GM23338 (cell line): Measurements from ENCODE around the gene ARSB. TPM values are rescaled to one million over a fixed set of nuclear protein-coding genes. Genes with fewer than 3 reads are reported as not detected.

Source experiments
- ATAC-seq: fragments of 200-7000 bp; cut with Tn5 transposase; 3 replicates; pipeline ENCODE4 v1.9.1; 2020
- DNase-seq: peaks from one replicate; pipeline ENCODE4 v3.0.0-alpha.2; 2015; ENCODE audit warnings: low spot score
- H2AFZ ChIP-seq: fragments of 200-600 bp; sonication (generic); 2 replicates; pipeline ENCODE4 v1.8.0; 2016; ENCODE audit warnings: antibody characterized with exemption, mild to moderate bottlenecking, moderate library complexity
- H3F3A ChIP-seq: fragments of 200-600 bp; sonication (generic); replicated peaks from 2 replicates; pipeline ENCODE4 v1.8.0; 2017; ENCODE audit warnings: antibody characterized with exemption, mixed run types, low read depth
- H3K27ac ChIP-seq: fragments of 200-600 bp; sonication (generic); 2 replicates; pipeline ENCODE4 v1.6.1; 2016; ENCODE audit warnings: low read depth
- H3K27me3 ChIP-seq: fragments of 200-600 bp; sonication (generic); 2 replicates; pipeline ENCODE4 v1.8.0; 2016; ENCODE audit warnings: mild to moderate bottlenecking, mixed run types, moderate library complexity; ENCODE audit not compliant: insufficient read depth
- H3K36me3 ChIP-seq: fragments of 200-600 bp; sonication (generic); 2 replicates; pipeline ENCODE4 v1.8.0; 2016; ENCODE audit warnings: mild to moderate bottlenecking; ENCODE audit not compliant: insufficient read depth
- H3K4me1 ChIP-seq: fragments of 200-600 bp; sonication (generic); 2 replicates; pipeline ENCODE4 v1.8.0; 2016; ENCODE audit warnings: mild to moderate bottlenecking, moderate library complexity; ENCODE audit not compliant: insufficient read depth
- H3K4me2 ChIP-seq: fragments of 200-600 bp; sonication (generic); 2 replicates; pipeline ENCODE4 v1.7.1; 2017; ENCODE audit warnings: mixed run types
- H3K4me3 ChIP-seq: fragments of 200-600 bp; sonication (generic); 2 replicates; pipeline ENCODE4 v1.6.1; 2016; ENCODE audit warnings: mixed run types
- H3K79me2 ChIP-seq: fragments of 200-600 bp; sonication (generic); replicated peaks from 2 replicates; pipeline ENCODE4 v1.8.0; 2017; ENCODE audit warnings: mild to moderate bottlenecking; ENCODE audit not compliant: insufficient read depth
- H3K9me2 ChIP-seq: fragments of 200-600 bp; sonication (generic); 2 replicates; pipeline ENCODE4 v1.8.0; 2017; ENCODE audit not compliant: insufficient read depth
- H4K20me1 ChIP-seq: fragments of 200-600 bp; sonication (generic); replicated peaks from 2 replicates; pipeline ENCODE4 v1.8.0; 2017; ENCODE audit warnings: mild to moderate bottlenecking; ENCODE audit not compliant: insufficient read depth
- H3K27ac Mint-ChIP-seq: 2 replicates; pipeline ENCODE4 v1.8.0; 2020; ENCODE audit warnings: inconsistent platforms, mild to moderate bottlenecking, moderate library complexity, mixed read lengths
- H3K27me3 Mint-ChIP-seq: 3 replicates; pipeline ENCODE4 v1.8.0; 2022; ENCODE audit warnings: low read depth, mild to moderate bottlenecking, moderate library complexity, mixed read lengths, inconsistent platforms; ENCODE audit not compliant: insufficient read depth, poor library complexity
- H3K36me3 Mint-ChIP-seq: 3 replicates; pipeline ENCODE4 v1.8.0; 2021; ENCODE audit warnings: low read depth, mild to moderate bottlenecking, inconsistent platforms, moderate library complexity, mixed read lengths
- H3K4me1 Mint-ChIP-seq: 3 replicates; pipeline ENCODE4 v1.8.0; 2020; ENCODE audit warnings: mild to moderate bottlenecking, inconsistent platforms, mixed read lengths
- H3K4me3 Mint-ChIP-seq: 3 replicates; pipeline ENCODE4 v1.8.0; 2021; ENCODE audit warnings: moderate library complexity, mild to moderate bottlenecking, inconsistent platforms, mixed read lengths
- H3K9me3 Mint-ChIP-seq: 3 replicates; pipeline ENCODE4 v1.8.0; 2020; ENCODE audit warnings: moderate library complexity, mild to moderate bottlenecking, inconsistent platforms, mixed read lengths
- EZH2 ChIP-seq: fragments of 200-600 bp; sonication (generic); IDR thresholded peaks from one replicate; pipeline ENCODE4 v1.8.0; 2017; ENCODE audit warnings: antibody characterized with exemption, mild to moderate bottlenecking, low read depth; ENCODE audit not compliant: unreplicated experiment
- JUNB ChIP-seq: IDR thresholded peaks from one replicate; pipeline ENCODE4 v1.6.1; 2016; ENCODE audit warnings: antibody characterized with exemption; ENCODE audit not compliant: unreplicated experiment
- POLR2AphosphoS5 ChIP-seq: IDR thresholded peaks from 2 replicates; pipeline ENCODE4 v1.6.1; 2016; ENCODE audit warnings: antibody characterized with exemption, low read depth
- ZNF114 ChIP-seq: fragments of 250-450 bp; sonication (Bioruptor Pico); IDR thresholded peaks from 2 replicates; pipeline ENCODE4 v1.5.0; 2020; ENCODE audit warnings: mild to moderate bottlenecking, moderate library complexity
- polyA plus RNA-seq: library from polyadenylated mRNA; unstranded; fragments of >200 nt; fragmentation: Nextera tagmentation; extraction: Ambion mirVana; gene quantifications from 2 replicates; pipeline ENCODE4 v1.2.1, GENCODE V29; 2016
- total RNA-seq: library from RNA; depleted of rRNA; stranded (reverse); fragments of >200 nt; shearing (Covaris generic); gene quantifications from 2 replicates; pipeline ENCODE4 v1.2.3, GENCODE V29; 2014
- TF ChIP-seq, protein P1 (sequence below), 2 experiments: fragments of 200-600 bp in 1 of 2; sonication (generic) in 1 of 2; conservative IDR thresholded peaks; 2 replicates each; pipeline versions ENCODE4 v1.5.1 to v1.6.1; 2016 to 2017; ENCODE audit warnings: antibody characterized with exemption in 2 of 2, low read depth in 2 of 2, mild to moderate bottlenecking in 2 of 2, moderate library complexity in 1 of 2
- TF ChIP-seq, protein P2 (sequence below): fragments of 250-450 bp; sonication (Bioruptor Pico); IDR thresholded peaks from 2 replicates; pipeline ENCODE4 v1.5.0; 2020; ENCODE audit warnings: mild to moderate bottlenecking, moderate library complexity

The ARSB gene
- total and polyA plus RNA-seq, 2 experiments from 2014 or later = 7.4 to 24.6 TPM

DNA sequence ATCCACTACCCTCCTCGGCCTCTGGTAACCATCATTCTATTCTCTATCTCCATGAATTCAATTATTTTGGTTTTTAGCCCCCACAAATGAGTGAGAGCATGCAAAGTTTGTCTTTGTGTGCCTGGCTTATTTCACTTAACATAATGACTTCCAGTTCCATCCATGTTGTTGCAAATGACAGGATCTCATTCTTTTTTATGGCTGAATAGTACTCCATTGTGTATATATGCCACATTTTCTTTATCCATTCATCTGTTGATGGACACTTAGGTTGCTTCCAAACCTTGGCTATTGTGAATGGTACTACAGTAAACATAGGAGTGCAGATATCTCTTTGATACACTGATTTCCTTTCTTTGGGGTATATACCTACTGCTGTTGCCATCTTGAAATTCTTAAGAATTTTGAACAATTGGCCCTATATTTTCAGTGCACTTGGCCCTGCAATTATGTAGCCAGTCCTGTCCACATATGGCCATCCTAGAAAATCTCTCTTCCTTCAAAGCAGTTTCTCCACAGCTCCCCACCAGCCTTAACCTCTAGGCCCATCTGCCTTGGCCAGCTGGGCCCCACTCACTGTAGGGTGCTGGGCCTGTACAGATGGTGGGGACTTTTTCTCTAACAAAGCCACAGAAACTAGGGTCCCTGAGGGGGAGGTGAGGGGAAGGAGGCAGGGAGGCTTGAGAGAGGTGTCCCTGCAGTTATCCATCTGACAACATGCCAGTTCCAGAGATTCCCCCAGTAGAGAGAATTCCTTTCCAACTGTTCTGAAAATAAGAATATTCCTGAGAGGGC is 254.6 kb downstream of the ARSB start:
- H3K4me3 ChIP-seq = no peak overlapping the region
- TF ChIP-seq EZH2 = no peak
- TF ChIP-seq, protein P1, sequence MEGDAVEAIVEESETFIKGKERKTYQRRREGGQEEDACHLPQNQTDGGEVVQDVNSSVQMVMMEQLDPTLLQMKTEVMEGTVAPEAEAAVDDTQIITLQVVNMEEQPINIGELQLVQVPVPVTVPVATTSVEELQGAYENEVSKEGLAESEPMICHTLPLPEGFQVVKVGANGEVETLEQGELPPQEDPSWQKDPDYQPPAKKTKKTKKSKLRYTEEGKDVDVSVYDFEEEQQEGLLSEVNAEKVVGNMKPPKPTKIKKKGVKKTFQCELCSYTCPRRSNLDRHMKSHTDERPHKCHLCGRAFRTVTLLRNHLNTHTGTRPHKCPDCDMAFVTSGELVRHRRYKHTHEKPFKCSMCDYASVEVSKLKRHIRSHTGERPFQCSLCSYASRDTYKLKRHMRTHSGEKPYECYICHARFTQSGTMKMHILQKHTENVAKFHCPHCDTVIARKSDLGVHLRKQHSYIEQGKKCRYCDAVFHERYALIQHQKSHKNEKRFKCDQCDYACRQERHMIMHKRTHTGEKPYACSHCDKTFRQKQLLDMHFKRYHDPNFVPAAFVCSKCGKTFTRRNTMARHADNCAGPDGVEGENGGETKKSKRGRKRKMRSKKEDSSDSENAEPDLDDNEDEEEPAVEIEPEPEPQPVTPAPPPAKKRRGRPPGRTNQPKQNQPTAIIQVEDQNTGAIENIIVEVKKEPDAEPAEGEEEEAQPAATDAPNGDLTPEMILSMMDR (conservative IDR thresholded peaks at IDR 0.05; ENCODE audit: low read depth in 2 of 2) = no peak
- TF ChIP-seq JUNB = no peak
- TF ChIP-seq, protein P2, sequence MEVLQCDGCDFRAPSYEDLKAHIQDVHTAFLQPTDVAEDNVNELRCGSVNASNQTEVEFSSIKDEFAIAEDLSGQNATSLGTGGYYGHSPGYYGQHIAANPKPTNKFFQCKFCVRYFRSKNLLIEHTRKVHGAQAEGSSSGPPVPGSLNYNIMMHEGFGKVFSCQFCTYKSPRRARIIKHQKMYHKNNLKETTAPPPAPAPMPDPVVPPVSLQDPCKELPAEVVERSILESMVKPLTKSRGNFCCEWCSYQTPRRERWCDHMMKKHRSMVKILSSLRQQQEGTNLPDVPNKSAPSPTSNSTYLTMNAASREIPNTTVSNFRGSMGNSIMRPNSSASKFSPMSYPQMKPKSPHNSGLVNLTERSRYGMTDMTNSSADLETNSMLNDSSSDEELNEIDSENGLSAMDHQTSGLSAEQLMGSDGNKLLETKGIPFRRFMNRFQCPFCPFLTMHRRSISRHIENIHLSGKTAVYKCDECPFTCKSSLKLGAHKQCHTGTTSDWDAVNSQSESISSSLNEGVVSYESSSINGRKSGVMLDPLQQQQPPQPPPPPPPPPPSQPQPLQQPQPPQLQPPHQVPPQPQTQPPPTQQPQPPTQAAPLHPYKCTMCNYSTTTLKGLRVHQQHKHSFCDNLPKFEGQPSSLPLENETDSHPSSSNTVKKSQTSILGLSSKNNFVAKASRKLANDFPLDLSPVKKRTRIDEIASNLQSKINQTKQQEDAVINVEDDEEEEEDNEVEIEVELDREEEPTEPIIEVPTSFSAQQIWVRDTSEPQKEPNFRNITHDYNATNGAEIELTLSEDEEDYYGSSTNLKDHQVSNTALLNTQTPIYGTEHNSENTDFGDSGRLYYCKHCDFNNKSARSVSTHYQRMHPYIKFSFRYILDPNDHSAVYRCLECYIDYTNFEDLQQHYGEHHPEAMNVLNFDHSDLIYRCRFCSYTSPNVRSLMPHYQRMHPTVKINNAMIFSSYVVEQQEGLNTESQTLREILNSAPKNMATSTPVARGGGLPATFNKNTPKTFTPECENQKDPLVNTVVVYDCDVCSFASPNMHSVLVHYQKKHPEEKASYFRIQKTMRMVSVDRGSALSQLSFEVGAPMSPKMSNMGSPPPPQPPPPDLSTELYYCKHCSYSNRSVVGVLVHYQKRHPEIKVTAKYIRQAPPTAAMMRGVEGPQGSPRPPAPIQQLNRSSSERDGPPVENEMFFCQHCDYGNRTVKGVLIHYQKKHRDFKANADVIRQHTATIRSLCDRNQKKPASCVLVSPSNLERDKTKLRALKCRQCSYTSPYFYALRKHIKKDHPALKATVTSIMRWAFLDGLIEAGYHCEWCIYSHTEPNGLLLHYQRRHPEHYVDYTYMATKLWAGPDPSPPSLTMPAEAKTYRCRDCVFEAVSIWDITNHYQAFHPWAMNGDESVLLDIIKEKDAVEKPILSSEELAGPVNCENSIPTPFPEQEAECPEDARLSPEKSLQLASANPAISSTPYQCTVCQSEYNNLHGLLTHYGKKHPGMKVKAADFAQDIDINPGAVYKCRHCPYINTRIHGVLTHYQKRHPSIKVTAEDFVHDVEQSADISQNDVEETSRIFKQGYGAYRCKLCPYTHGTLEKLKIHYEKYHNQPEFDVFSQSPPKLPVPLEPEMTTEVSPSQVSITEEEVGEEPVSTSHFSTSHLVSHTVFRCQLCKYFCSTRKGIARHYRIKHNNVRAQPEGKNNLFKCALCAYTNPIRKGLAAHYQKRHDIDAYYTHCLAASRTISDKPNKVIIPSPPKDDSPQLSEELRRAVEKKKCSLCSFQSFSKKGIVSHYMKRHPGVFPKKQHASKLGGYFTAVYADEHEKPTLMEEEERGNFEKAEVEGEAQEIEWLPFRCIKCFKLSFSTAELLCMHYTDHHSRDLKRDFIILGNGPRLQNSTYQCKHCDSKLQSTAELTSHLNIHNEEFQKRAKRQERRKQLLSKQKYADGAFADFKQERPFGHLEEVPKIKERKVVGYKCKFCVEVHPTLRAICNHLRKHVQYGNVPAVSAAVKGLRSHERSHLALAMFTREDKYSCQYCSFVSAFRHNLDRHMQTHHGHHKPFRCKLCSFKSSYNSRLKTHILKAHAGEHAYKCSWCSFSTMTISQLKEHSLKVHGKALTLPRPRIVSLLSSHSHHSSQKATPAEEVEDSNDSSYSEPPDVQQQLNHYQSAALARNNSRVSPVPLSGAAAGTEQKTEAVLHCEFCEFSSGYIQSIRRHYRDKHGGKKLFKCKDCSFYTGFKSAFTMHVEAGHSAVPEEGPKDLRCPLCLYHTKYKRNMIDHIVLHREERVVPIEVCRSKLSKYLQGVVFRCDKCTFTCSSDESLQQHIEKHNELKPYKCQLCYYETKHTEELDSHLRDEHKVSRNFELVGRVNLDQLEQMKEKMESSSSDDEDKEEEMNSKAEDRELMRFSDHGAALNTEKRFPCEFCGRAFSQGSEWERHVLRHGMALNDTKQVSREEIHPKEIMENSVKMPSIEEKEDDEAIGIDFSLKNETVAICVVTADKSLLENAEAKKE (CRISPR knock-in tag) = no peak
- TF ChIP-seq POLR2AphosphoS5 = no peak
- no peak for TF ChIP-seq ZNF114 (CRISPR knock-in tag)
- H3K27ac ChIP-seq = peak overlapping the region; percentile 32; the same call in 1 of the 2 replicates
- ATAC-seq (no peak), DNase-seq (no peak)
- Mint-ChIP-seq H3K27ac (no peak overlapping the region), H3K4me1 (peaks cover 23% of the 10 kb centered on the region), H3K27me3 (peaks cover 12% of the 10 kb centered on the region), H3K36me3 (no peaks in the 10 kb centered on the region; the same call in 2 of the 3 replicates), H3K9me3 (peaks cover 6% of the 10 kb centered on the region; the same call in 1 of the 3 replicates), H3K4me3 (no peak overlapping the region)
- H3K36me3 ChIP-seq = peaks cover 3% of the 10 kb centered on the region; the same call in 1 of the 2 replicates
- H2AFZ ChIP-seq = peak overlapping the region; percentile 80
- peaks cover 20% of the 10 kb centered on the region for H3K4me1 ChIP-seq
- 0 out of 2 replicates have a peak overlapping the region, but pooled peaks have one; percentile 45 for H3K4me2 ChIP-seq
- no peaks in the 10 kb centered on the region for H3K79me2 ChIP-seq
- no peaks in the 10 kb centered on the region for H4K20me1 ChIP-seq
- H3K9me2 ChIP-seq = peaks cover 5% of the 10 kb centered on the region; the same call in 1 of the 2 replicates
- H3F3A ChIP-seq = no peaks in the 10 kb centered on the region
- H3K27me3 ChIP-seq = no peaks in the 10 kb centered on the region
